Measurements from ENCODE around the gene SVIL.
"Not testable (repeated sequence)": the region's sequence is repeated elsewhere in the genome, so short reads cannot be mapped to it uniquely, and the experiment has no call there.

GRCh38 chr10:29490781-29491280 is 143.9 kb downstream of the SVIL start:
- not testable (repeated sequence) for TF ChIP-seq CTCF (IDR thresholded peaks at IDR 0.05; ENCODE audit: poor library complexity, severe bottlenecking); EP300 (conservative IDR thresholded peaks at IDR 0.05; ENCODE audit: poor library complexity, severe bottlenecking); EZH2 (IDR thresholded peaks at IDR 0.05; ENCODE audit: borderline replicate concordance, insufficient read depth, low read length, poor library complexity, severe bottlenecking); SMC3 (conservative IDR thresholded peaks at IDR 0.05; ENCODE audit: poor library complexity); POLR2AphosphoS5 (IDR thresholded peaks at IDR 0.05); REST (IDR thresholded peaks at IDR 0.05; ENCODE audit: borderline replicate concordance)
